Activated naive CD8-positive, alpha-beta T cell treated with anti-CD3 and anti-CD28 coated beads, Interleukin-2, amount 50 U/mL, for 16 hours (primary cell): Measurements from ENCODE around the gene MED14.
"Not testable (repeated sequence)": the region's sequence is repeated elsewhere in the genome, so short reads cannot be mapped to it uniquely, and the experiment has no call there.

ENCODE experiments used
- DNase-seq: peaks from one replicate; pipeline ENCODE4 v3.0.0-alpha.2; 2020; ENCODE audit warnings: low read depth, low spot score

MED14 gene

GRCh38 chrX:40735325-40736169 is at the start of gene MED14:
MED14 (minus strand) TSS chrX:40735542; CDS start chrX:40735412, 130 bp downstream.
- peak; percentile 74 for DNase-seq

DNA sequence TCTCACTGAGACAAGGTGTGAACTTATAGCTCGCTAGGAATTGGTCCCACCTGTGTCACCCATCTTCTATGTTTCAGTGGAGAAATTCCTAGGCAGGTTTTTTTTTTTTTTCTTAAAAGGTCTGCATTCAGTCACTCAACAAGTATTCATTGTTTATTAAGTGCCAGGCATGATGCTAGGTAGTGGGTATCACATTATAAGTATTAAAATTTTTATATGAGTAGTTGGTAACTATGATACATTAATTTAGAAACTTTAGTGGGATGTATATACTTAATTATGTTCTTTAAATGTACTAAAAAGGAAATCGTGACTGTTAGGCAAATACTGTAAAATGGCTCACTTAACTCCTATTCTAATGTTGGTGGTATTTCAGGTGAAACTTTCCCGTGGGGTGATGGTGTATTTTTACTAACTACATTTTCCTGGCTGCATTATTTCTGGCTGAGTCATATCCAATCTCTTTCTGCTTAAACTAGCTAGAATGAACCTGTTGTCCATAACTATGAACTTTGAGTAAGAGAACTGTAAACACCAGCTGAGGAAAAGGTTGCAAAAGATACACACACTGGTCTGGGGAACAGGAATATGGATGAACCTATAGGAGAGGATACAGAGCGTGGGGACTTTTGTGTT is 49.3 kb upstream of the MED14 start:
- DNase-seq, result no peak

GRCh38 chrX:40782644-40783259 is 47.4 kb upstream of the MED14 start:
- DNase-seq, result not testable (repeated sequence)

GRCh38 chrX:40780951-40781350 is 45.6 kb upstream of the MED14 start:
- DNase-seq, result no peak

DNA sequence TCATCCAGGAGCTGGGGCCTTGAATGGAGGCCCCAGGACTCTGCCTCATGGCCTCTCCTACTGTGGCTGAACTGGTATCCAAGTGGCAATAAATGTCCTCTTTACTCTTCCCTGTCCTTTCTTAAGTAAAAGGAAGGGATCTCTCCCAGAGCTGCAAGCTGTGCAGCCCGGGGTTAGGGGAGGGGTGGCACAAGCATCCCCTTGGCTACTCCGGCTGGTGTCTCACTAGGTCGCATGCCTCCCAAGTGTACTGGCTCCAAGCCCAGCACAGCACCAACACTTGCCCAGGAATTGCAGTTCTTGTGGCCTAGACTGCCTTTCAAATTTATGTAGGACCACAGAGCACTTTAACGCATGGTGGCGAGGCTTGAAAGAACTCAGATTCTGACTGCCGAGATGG is 44.7 kb upstream of the MED14 start:
- no peak for DNase-seq

DNA sequence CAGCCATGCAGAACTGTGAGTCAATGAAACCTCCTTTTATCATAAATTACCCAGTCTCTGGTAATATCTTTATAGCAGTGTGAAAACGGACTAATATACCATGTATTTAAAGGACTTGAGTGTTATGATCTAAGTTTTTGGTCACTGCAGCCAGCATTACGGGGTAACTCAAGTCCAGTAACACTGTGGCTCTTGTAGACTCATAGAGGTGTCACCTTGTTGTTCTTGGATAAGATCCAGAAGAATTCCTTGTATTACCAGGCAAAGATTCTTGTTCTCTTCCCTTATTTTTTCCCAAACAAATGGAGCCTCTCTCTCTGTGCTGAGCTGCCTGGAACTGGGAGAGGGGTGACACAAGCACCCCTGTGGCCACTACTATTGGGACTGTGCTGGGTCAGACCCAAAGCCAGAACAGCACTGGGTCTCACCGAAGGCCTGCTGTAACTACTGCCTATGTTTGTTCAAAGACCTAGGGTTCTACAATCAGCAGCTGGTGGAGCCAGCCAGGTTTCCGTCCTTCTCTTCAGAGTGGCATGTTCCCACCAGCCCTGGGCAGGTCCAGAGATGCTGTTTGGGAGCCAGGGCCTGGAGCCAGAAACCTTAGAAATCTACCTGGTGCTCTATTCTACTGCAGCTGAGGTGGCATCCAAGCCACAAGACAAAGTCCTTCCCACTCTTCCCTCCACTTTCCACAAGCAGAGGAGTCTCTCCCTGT is 43.7 kb upstream of the MED14 start:
- DNase-seq, result no peak

GRCh38 chrX:40773809-40774208 is 38.5 kb upstream of the MED14 start:
- no peak for DNase-seq

DNA sequence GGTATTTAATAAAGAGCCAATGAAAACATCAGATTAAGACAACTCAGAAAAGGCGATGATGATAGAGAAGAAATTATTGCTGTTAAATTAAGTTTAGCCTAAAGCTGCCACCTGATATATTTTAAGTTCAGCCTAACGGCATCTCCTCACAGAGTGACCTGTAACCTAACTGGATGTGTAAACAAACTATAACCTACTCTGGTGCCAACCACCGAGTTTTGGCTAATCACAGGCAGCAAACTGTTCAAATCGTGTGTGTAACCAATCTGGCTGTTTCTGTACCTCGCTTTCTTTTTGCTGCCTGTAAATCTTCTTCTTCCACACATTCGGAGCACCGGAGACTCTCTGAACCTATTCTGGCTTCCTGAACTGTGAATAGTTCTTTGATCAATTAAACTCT is 37.8 kb upstream of the MED14 start:
- no peak for DNase-seq

DNA sequence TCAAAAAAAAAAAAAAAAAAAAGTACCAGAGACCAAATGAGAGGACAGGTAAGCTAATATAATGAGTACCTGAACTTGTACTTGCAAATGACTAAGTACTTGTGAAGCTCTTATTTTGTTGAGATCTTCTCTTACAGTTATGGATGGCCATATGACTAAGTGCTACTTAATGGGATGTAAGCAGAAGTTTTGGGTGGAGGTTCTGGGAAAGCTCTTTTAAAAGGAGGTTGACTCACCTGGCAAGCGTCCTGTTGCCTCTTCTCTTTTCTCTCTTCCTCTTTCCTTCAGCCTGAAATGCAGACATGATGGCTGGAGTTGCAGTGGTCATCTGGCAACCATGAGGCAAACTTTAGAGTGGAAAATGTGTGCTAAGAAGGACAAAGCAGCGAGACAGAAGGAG is 36.9 kb upstream of the MED14 start:
- DNase-seq, result no peak

GRCh38 chrX:40761762-40762161 is 26.4 kb upstream of the MED14 start:
- no peak for DNase-seq

DNA sequence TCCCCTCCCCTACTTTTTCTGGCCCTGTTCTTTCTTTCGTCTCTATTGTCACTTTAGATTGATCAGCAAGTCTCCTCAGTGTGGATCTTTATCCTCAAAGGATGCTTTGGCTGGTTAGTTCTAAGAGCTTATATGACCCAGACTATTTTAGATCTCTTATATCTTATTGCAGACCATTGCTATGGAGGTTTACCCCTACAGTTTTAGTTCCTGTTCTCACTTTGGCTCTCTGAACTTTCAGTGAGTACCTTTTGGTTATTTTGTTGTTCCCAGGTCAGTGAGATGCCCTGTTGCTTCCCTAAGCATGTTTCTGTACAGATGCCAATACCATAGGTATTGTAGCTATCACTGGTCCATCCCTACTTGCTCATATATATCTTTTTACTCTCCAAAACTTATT is 24.0 kb upstream of the MED14 start:
- no peak for DNase-seq

DNA sequence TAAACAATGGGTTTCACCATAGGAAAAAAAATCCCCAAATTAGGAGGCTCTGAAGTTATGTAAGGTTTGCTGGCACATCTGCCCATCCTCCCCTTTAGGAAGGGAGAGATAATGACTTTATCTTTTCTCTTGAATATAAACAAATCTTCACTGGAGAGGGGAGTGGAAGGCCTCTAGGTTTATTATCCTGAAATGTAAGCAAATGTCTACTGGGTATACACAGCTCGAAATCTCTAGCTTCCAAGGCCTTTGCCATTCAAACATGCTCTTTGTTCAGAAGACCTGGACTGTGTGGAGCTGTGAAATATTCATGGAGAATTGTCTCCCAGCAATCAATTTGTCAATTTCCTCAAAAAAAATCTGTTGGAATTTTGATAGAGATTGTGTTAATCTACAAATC is 21.7 kb upstream of the MED14 start:
- DNase-seq, result no peak

GRCh38 chrX:40755291-40756249 is 20.2 kb upstream of the MED14 start:
- DNase-seq, result no peak

DNA sequence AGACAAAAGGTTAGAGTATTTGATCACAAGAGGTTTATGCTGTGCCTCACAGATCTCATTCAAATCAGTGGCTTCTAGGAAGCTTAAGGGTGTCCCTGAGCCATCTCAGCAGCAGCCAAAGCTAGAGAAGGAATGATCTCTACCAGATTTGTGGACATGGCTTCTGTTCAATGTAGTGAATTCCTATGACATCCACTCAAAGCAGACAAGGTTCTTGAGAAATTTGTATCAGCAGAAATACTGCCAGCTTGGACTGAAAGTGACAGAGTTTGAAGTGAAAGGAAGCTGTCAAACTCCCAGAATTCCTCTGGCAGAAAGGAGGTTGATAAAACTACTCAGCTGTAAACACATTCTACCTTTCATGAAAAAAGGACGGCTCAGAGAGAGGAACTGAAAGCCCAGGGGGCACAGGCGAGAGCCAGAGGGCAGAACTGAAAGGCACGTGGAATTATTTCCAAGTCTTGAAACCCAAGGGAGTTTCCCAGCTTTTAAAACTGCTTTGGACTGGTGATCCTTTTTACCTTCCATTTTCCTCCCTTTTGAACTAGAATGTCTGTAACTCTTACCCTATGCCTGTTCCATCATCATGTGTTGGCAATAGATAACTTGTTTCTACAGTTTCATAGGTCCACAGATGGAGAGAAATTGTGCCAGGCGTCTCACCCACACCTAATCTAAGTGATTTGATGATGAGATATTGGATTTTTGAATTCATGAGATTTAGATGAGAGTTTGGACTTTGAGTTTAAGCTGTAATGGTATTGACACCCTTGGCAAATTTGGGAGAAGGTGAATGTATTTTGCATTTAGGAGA is 14.5 kb upstream of the MED14 start:
- DNase-seq, result no peak

- no peak for DNase-seq
Measured at GRCh38 chrX:40748977-40749376, 13.6 kb upstream of the MED14 start.

DNA sequence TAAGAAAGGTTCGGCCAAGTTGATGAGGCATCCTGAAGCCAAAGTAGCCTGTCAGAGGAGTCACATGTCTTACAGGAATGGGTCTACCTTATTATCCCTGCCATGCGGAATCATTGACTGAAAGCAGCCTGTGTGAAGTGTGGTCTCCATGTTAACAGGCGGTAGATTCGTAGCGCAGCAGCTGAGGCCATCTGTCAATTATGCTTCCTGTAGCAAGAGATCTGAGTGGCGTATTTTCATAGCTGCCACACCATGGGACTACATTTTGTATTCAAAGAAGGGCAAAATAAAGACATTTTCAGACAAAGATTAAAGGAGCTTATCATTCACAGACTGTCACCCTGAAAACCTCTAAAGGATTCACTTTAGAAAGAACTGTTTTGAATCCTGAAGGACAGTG is 11.2 kb upstream of the MED14 start:
- DNase-seq, result no peak

DNA sequence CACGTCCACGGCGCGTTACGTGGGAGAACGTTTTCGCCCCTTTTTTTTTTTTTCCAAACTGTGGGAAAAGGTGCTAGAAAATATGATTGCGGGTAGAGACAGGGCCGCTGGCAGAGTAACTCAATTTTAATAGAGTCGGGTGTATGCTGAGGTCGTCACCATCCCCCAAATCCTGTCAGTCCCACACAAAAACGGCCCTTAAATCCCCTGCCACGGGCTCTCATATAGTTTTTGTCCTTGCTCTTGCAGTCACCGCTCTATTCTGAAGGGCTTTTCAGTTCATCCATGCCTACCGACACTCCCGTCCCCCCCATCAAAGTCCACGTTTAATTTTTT is 796 bp upstream of the MED14 start:
- DNase-seq, result no peak

- DNase-seq, result no peak
Measured at GRCh38 chrX:40734971-40735324, 394 bp downstream of the MED14 start.

DNA sequence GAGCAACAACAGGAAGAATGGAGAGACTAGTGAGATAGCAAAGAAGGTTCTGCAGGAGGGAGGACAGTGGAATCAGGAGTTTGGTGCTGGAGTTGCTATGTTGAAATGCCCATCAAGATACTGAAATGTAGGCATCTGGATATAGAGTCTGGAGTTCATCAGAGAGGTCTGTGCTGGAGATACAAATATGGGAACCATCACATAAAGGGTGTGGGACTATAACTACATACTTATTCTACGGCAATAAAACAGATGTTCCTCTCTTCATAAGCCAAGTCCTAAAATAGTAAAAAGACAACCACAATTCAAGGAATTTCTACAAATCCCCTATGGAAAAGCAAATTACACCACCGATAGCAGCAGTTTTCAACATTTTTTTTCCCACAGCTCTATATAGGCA is 1.6 kb downstream of the MED14 start:
- no peak for DNase-seq

- not testable (repeated sequence) for DNase-seq
Measured at GRCh38 chrX:40732499-40732898, 2.8 kb downstream of the MED14 start.
